H1 (cell line): ENCODE data around the gene PNMA1. TPM values are rescaled to one million over a fixed set of nuclear protein-coding genes. Genes with fewer than 3 reads are reported as not detected.
A peak's percentile ranks its signal among the peaks of the same experiment; 100 is the strongest.

Experiments used
- ATF3 ChIP-seq: IDR thresholded peaks from 2 replicates; pipeline ENCODE4 v1.6.1; 2011; ENCODE audit warnings: low read depth, mild to moderate bottlenecking, low read length; ENCODE audit not compliant: insufficient read depth
- CHD7 ChIP-seq: fragments of 300-600 bp; sonication (generic); IDR thresholded peaks from 2 replicates; pipeline ENCODE4 v1.7.1; 2012; ENCODE audit warnings: low read length, moderate library complexity, mild to moderate bottlenecking, inconsistent platforms; ENCODE audit not compliant: insufficient replicate concordance
- E2F6 ChIP-seq: IDR thresholded peaks from 2 replicates; pipeline ENCODE4 v1.6.1; 2012; ENCODE audit warnings: inconsistent platforms
- MAX ChIP-seq: IDR thresholded peaks from 2 replicates; pipeline ENCODE4 v1.6.1; 2012; ENCODE audit warnings: inconsistent platforms
- POLR2AphosphoS5 ChIP-seq: IDR thresholded peaks from 2 replicates; pipeline ENCODE4 v1.6.1; 2011; ENCODE audit warnings: low read depth, low read length
- TAF1 ChIP-seq: IDR thresholded peaks from 2 replicates; pipeline ENCODE4 v1.6.1; 2011; ENCODE audit warnings: mild to moderate bottlenecking, low read depth, low read length
- polyA plus RNA-seq, 7 experiments: library from polyadenylated mRNA; depleted of rRNA in 3 of 7; stranded (reverse) in 5 of 7; unstranded in 2 of 7; fragments of >200 nt in 5 of 7; fragments of 200-250 nt in 2 of 7; gene quantifications; 1 replicate in 5 of 7; 2 replicates in 1 of 7; 4 replicates in 1 of 7; pipeline versions ENCODE4 v1.2.1 to v1.2.3, GENCODE V29; 2011 to 2013; ENCODE audit warnings: missing spikeins in 2 of 7, mixed read lengths in 2 of 7
- total RNA-seq: library from RNA; stranded (reverse); fragmentation: NEBNext Ultra II Directional; extraction: Animal tissue kit (Norgen Biotek cat#: 25700); gene quantifications from 2 replicates; pipeline ENCODE4 v1.2.1, GENCODE V29; 2021

Gene PNMA1
- total and polyA plus RNA-seq, 2 of the 8 experiments (the other 6 are each of a cell fraction or from before 2014, with no cell fraction given) = 15.8 to 52.7 TPM

GRCh38 chr14:73713803-73714655 lies at the start of gene PNMA1 (continued):
- TF ChIP-seq CHD7 = no peak
- no peak for TF ChIP-seq ATF3
- TF ChIP-seq POLR2AphosphoS5 = peak; percentile 85
- TF ChIP-seq TAF1 = peak; percentile 91
- TF ChIP-seq E2F6 = peak; percentile 39; the same call in 1 of the 2 replicates
- peak; percentile 95 for TF ChIP-seq MAX
